ENCODE results near the gene C1QTNF3.

Gene C1QTNF3

DNA sequence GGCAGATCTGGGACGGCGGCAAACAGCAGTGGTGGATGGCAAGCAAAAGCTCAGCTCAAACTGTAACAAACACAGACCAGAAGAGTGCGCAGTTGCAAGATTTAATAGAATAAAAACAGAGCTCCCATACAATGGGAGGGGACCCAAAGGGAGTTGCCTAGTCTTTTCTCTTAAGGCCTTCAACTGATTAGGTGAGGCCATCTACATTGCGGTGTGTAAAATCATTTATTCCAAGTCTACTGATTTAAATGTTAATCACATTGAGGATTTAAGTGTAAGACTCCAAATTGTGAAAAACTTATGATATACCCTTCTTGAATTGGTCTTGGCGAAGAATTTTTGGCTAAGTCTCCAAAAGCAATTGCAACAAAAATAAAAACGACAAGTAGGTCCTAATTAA, 21.6 kb upstream of the C1QTNF3 start:
- H3K36me3 ChIP-seq (ENCODE audit: control insufficient read depth in 2 of 2, insufficient read depth in 2 of 2, low read length in 2 of 2), result no peaks in the 10 kb centered on the region
- H3K27ac ChIP-seq (ENCODE audit: low read length), result no peak overlapping the region
- H3K9ac ChIP-seq (ENCODE audit: low read length in 2 of 2), result no peak overlapping the region
- no peaks in the 10 kb centered on the region for H3K27me3 ChIP-seq (ENCODE audit: control insufficient read depth in 1 of 2, insufficient read depth in 2 of 2, low read length in 2 of 2)
- H3K9me3 ChIP-seq (ENCODE audit: control insufficient read depth in 2 of 2, low read length in 2 of 2), result no peaks in the 10 kb centered on the region
- no peak overlapping the region for H3K4me3 ChIP-seq (ENCODE audit: low read length in 2 of 2)
- H3K4me1 ChIP-seq (ENCODE audit: control insufficient read depth, insufficient read depth, low read length), result no peaks in the 10 kb centered on the region

DNA sequence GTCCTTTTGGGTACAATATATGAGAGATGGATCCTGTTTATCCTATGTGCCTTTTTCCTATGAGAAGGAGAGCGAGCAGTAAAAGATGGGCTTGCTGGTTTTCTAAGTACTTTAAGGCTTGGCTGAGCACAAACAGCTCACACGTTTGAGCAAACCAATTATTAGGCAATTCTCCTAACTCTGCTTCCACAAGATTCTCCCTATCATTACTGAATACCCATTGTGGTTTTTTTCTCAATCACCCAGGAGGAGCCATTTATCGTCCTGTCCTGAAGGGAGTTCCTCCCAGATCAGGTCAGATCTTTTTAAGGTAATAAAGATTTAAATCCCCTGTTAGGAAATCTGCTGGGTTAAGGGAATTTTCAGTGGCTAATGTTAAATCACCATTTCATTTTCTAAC, 19.4 kb upstream of the C1QTNF3 start:
- H3K4me3 ChIP-seq (ENCODE audit: low read length in 2 of 2), result no peak overlapping the region
- peaks cover 0 to 2% of the 10 kb centered on the region in 2 donors for H3K36me3 ChIP-seq (ENCODE audit: control insufficient read depth in 2 of 2, insufficient read depth in 2 of 2, low read length in 2 of 2)
- no peak overlapping the region for H3K27ac ChIP-seq (ENCODE audit: low read length)

DNA sequence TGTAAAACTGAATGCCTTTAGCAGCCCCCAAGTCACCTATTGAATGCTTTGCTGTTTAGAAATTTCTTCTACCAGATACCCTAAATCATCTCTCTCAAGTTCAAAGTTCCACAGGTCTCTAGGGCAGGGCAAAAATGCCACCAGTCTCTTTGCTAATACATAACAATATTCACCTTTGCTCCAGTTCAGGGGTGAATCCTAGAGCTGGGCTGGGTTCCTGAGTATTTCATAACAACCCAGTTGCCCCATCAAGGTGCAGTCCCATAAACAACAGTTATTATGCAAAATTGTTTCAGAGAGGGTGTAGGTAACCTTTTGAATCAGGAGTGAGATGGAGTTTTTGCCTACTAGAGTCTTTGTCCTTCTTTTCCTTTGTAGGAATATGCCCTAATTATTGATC, 19.0 kb upstream of the C1QTNF3 start:
- no peaks in the 10 kb centered on the region for H3K27me3 ChIP-seq (ENCODE audit: control insufficient read depth in 1 of 2, insufficient read depth in 2 of 2, low read length in 2 of 2)
- H3K27ac ChIP-seq (ENCODE audit: low read length), result no peak overlapping the region

More for the DNA sequence above, 19.4 kb upstream of the C1QTNF3 start:
- Histone ChIP-seq H3K9me3 (ENCODE audit: control insufficient read depth in 2 of 2, low read length in 2 of 2) (no peaks in the 10 kb centered on the region), H3K27me3 (ENCODE audit: control insufficient read depth in 1 of 2, insufficient read depth in 2 of 2, low read length in 2 of 2) (no peaks in the 10 kb centered on the region), H3K4me1 (ENCODE audit: control insufficient read depth, insufficient read depth, low read length) (no peaks in the 10 kb centered on the region), H3K9ac (ENCODE audit: low read length in 2 of 2) (no peak overlapping the region)

DNA sequence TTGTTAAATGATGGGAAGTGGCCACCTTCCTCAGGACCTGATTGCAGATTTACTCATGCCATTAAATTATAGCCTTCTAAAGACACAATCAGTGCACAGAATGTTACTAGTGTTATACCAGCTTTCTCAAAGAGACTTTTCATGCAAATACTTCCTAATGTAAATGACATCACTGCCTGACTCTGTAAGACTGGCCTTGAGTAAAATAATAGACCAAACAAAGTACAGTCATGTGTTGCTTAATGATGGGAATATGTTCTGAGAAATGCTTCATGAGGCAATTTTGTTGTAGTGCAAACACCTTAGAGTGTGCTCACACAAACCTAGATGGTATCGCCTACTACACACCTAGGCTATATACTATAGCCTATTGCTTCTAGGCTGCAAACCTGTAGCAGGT, 17.0 kb upstream of the C1QTNF3 start:
- H3K27me3 ChIP-seq (ENCODE audit: control insufficient read depth in 1 of 2, insufficient read depth in 2 of 2, low read length in 2 of 2), result no peaks in the 10 kb centered on the region
- H3K27ac ChIP-seq (ENCODE audit: low read length), result no peak overlapping the region
- H3K36me3 ChIP-seq (ENCODE audit: control insufficient read depth in 2 of 2, insufficient read depth in 2 of 2, low read length in 2 of 2), result peaks cover 0 to 2% of the 10 kb centered on the region in 2 donors
- no peaks in the 10 kb centered on the region for H3K9me3 ChIP-seq (ENCODE audit: control insufficient read depth in 2 of 2, low read length in 2 of 2)
- no peaks in the 10 kb centered on the region for H3K4me1 ChIP-seq (ENCODE audit: control insufficient read depth, insufficient read depth, low read length)
- H3K4me3 ChIP-seq (ENCODE audit: low read length in 2 of 2), result no peak overlapping the region
- no peak overlapping the region for H3K9ac ChIP-seq (ENCODE audit: low read length in 2 of 2)

More for the DNA sequence above, 19.0 kb upstream of the C1QTNF3 start:
- no peaks in the 10 kb centered on the region for H3K4me1 ChIP-seq (ENCODE audit: control insufficient read depth, insufficient read depth, low read length)
- peaks cover 0 to 2% of the 10 kb centered on the region in 2 donors for H3K36me3 ChIP-seq (ENCODE audit: control insufficient read depth in 2 of 2, insufficient read depth in 2 of 2, low read length in 2 of 2)
- no peaks in the 10 kb centered on the region for H3K9me3 ChIP-seq (ENCODE audit: control insufficient read depth in 2 of 2, low read length in 2 of 2)
- H3K9ac ChIP-seq (ENCODE audit: low read length in 2 of 2), result no peak overlapping the region
- no peak overlapping the region for H3K4me3 ChIP-seq (ENCODE audit: low read length in 2 of 2)

DNA sequence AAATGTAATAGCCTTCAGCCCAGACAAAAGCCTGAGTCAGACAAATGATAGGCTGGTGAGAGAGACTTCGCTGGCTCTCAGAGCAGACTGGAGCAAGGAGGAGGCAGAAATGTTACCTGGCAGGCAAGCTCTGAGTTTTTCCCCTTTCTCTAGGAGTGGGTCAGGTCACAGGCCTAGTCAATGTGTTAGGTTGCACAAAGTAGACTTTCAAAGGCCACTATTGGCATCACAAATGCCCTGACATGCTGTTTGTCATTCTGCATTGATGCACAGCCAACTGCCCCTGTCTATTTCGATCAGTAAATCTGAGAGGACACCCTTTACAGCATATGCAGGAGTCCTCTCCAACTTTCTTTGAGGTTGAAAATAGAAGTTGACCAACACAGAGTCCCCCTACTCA, 15.5 kb upstream of the C1QTNF3 start:
- no peaks in the 10 kb centered on the region for H3K9me3 ChIP-seq (ENCODE audit: control insufficient read depth in 2 of 2, low read length in 2 of 2)
- H3K4me1 ChIP-seq (ENCODE audit: control insufficient read depth, insufficient read depth, low read length), result no peaks in the 10 kb centered on the region

DNA sequence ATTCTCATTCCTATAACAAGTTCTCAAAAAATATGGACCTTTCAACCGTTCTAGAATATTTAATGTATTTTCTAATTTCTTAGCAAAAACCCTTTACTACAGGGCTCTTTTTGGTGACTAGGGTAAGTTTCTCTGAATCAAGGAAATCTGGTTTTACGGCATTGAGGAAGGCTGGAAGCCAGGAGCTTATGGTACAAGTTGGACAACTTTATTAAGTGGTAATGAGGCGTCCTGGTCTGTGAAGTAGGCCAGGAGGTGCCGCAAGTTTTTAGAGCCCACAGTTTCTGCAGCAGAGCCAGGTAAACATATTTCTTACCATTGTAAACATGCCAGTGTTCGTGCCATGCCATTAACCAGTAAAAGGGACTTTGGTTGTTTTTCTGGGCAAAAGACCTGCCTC, 14.6 kb upstream of the C1QTNF3 start:
- Histone ChIP-seq H3K9ac (ENCODE audit: low read length in 2 of 2) (no peak overlapping the region), H3K4me1 (ENCODE audit: control insufficient read depth, insufficient read depth, low read length) (peaks cover 5% of the 10 kb centered on the region), H3K9me3 (ENCODE audit: control insufficient read depth in 2 of 2, low read length in 2 of 2) (no peaks in the 10 kb centered on the region), H3K4me3 (ENCODE audit: low read length in 2 of 2) (no peak overlapping the region), H3K27me3 (ENCODE audit: control insufficient read depth in 1 of 2, insufficient read depth in 2 of 2, low read length in 2 of 2) (no peaks in the 10 kb centered on the region), H3K27ac (ENCODE audit: low read length) (no peak overlapping the region), H3K36me3 (ENCODE audit: control insufficient read depth in 2 of 2, insufficient read depth in 2 of 2, low read length in 2 of 2) (peaks cover 0 to 2% of the 10 kb centered on the region in 2 donors)

More for the DNA sequence above, 15.5 kb upstream of the C1QTNF3 start:
- Histone ChIP-seq H3K36me3 (ENCODE audit: control insufficient read depth in 2 of 2, insufficient read depth in 2 of 2, low read length in 2 of 2) (peaks cover 0 to 2% of the 10 kb centered on the region in 2 donors), H3K27ac (ENCODE audit: low read length) (no peak overlapping the region), H3K4me3 (ENCODE audit: low read length in 2 of 2) (no peak overlapping the region), H3K9ac (ENCODE audit: low read length in 2 of 2) (no peak overlapping the region), H3K27me3 (ENCODE audit: control insufficient read depth in 1 of 2, insufficient read depth in 2 of 2, low read length in 2 of 2) (no peaks in the 10 kb centered on the region)

DNA sequence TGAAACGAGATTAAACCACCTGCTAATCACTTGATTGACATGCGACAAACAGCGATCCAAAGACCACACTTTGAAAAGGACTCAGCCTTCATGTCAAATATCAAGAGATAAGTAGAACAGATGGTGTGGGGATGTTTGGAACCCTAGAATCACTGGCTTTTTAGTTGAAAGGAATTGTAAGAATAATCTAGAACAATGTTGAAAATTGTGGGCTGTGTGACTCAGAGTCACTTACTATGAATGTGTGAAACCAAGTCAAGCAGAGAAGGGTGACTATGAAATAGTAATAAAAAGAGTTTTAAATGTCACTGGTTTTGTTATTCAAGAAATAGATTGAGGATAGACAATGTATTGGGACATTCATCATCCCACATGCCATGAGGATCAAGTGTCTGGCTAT, 14.1 kb upstream of the C1QTNF3 start:
- Histone ChIP-seq H3K4me3 (ENCODE audit: low read length in 2 of 2) (no peak overlapping the region), H3K27ac (ENCODE audit: low read length) (no peak overlapping the region), H3K27me3 (ENCODE audit: control insufficient read depth in 1 of 2, insufficient read depth in 2 of 2, low read length in 2 of 2) (no peaks in the 10 kb centered on the region), H3K4me1 (ENCODE audit: control insufficient read depth, insufficient read depth, low read length) (peaks cover 5% of the 10 kb centered on the region), H3K9ac (ENCODE audit: low read length in 2 of 2) (no peak overlapping the region), H3K36me3 (ENCODE audit: control insufficient read depth in 2 of 2, insufficient read depth in 2 of 2, low read length in 2 of 2) (peaks cover 0 to 2% of the 10 kb centered on the region in 2 donors), H3K9me3 (ENCODE audit: control insufficient read depth in 2 of 2, low read length in 2 of 2) (no peaks in the 10 kb centered on the region)

DNA sequence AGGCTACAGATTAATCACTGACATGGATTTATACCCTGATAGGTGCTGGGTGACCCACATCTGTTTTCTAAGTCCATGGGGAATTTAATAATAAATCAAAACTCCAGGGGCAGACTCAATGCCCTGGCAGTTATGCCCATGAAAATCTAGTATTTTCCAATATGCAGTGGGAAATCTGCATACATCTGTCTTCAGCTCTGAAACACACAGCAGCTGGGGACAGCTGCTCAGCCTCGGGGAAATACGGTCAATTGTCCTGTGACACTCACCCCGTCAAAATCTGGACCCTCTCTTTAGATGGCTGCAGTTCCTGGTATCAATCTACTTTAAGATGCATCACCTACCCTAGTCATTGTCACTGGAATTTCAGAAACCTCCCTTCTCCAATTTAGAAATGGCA, 12.7 kb upstream of the C1QTNF3 start:
- peaks cover 0 to 2% of the 10 kb centered on the region in 2 donors for H3K36me3 ChIP-seq (ENCODE audit: control insufficient read depth in 2 of 2, insufficient read depth in 2 of 2, low read length in 2 of 2)
- no peaks in the 10 kb centered on the region for H3K27me3 ChIP-seq (ENCODE audit: control insufficient read depth in 1 of 2, insufficient read depth in 2 of 2, low read length in 2 of 2)
- H3K4me3 ChIP-seq (ENCODE audit: low read length in 2 of 2), result no peak overlapping the region
- no peak overlapping the region for H3K9ac ChIP-seq (ENCODE audit: low read length in 2 of 2)
- peaks cover 5% of the 10 kb centered on the region for H3K4me1 ChIP-seq (ENCODE audit: control insufficient read depth, insufficient read depth, low read length)
- H3K27ac ChIP-seq (ENCODE audit: low read length), result no peak overlapping the region
- H3K9me3 ChIP-seq (ENCODE audit: control insufficient read depth in 2 of 2, low read length in 2 of 2), result no peaks in the 10 kb centered on the region

DNA sequence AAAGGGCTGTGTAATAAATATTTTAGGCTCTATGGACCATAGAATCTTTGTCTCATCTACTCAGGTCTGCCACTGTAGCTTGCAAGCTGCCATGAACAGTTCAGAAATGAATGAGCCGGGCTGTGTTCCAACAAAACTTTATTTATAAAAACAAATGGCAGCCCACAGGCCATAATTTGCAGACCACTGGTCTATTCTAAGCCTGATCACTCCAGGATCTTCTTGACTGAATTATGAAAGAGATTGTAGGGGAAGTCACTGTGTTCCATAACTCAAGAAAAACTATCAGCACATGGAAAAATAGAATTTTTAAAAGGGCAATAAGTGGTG, 11.4 kb upstream of the C1QTNF3 start:
- peaks cover 0 to 4% of the 10 kb centered on the region in 2 donors for H3K36me3 ChIP-seq (ENCODE audit: control insufficient read depth in 2 of 2, insufficient read depth in 2 of 2, low read length in 2 of 2)
- H3K27ac ChIP-seq (ENCODE audit: low read length), result no peak overlapping the region
- H3K9me3 ChIP-seq (ENCODE audit: control insufficient read depth in 2 of 2, low read length in 2 of 2), result no peaks in the 10 kb centered on the region
- no peak overlapping the region for H3K9ac ChIP-seq (ENCODE audit: low read length in 2 of 2)
- no peak overlapping the region for H3K4me3 ChIP-seq (ENCODE audit: low read length in 2 of 2)
- H3K4me1 ChIP-seq (ENCODE audit: control insufficient read depth, insufficient read depth, low read length), result peaks cover 5% of the 10 kb centered on the region
- H3K27me3 ChIP-seq (ENCODE audit: control insufficient read depth in 1 of 2, insufficient read depth in 2 of 2, low read length in 2 of 2), result no peaks in the 10 kb centered on the region

DNA sequence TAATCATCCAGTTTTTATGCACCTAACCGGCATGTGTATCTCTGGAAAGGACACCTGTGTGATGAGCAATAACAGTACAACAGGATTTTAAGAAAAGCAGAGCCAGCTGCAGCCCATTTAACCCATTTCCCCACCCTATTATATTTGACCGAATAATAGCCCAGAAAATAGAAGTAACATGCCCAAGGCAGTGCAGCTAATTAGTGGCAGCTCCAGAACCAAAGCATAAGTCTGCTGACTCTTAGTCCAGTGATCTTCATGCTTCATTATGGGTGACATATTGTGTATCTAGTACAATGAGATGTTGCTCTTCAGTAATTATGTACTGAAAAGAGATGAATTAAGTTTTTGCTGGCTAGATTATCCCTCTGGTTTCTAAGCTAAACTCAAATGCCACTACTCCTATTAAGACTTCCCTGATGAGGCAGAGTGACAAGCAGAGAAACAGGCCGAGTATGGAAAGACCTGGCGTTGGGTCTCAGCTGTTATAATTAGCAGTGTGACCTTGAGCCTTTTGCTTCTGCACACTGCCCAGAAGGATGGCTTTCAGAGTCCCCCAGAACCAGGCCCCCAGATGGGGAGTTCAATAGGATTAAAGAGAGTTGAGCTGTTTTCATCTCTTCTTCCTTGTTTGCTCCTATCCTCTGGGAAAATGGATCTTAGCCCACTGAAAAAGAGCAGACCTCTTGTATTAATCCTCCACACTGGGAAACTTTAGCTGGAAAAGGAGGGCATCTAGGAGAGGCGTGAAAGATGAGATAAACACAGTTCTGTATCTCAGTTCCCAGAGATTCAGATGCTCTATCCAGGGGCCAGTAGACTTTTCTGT, 10.8 kb upstream of the C1QTNF3 start:
- Histone ChIP-seq H3K4me3 (ENCODE audit: low read length in 2 of 2) (no peak overlapping the region), H3K36me3 (ENCODE audit: control insufficient read depth in 2 of 2, insufficient read depth in 2 of 2, low read length in 2 of 2) (peaks cover 0 to 2% of the 10 kb centered on the region in 2 donors), H3K4me1 (ENCODE audit: control insufficient read depth, insufficient read depth, low read length) (peaks cover 5% of the 10 kb centered on the region), H3K27ac (ENCODE audit: low read length) (no peak overlapping the region), H3K9me3 (ENCODE audit: control insufficient read depth in 2 of 2, low read length in 2 of 2) (no peaks in the 10 kb centered on the region), H3K27me3 (ENCODE audit: control insufficient read depth in 1 of 2, insufficient read depth in 2 of 2, low read length in 2 of 2) (no peaks in the 10 kb centered on the region), H3K9ac (ENCODE audit: low read length in 2 of 2) (no peak overlapping the region)

DNA sequence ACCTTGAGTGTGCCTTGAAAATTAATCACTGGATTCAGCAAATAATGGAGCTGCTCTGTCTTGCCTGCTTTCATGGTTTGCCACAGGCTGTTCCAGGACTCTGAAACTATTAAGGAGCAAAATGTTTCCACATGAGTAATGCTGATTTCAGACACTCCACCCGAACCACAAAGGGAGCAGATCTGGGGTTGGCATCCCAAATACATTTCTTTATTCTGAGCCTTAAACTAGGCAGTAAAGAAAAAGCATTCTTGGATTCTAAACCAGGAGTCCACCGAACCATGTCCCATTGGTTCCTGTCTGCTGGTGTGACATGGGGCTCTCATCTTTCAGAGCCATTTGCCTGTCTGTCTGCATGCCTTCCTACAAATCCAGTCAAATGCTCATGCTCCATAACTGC, 10.1 kb upstream of the C1QTNF3 start:
- H3K9me3 ChIP-seq (ENCODE audit: control insufficient read depth in 2 of 2, low read length in 2 of 2), result no peaks in the 10 kb centered on the region
- no peak overlapping the region for H3K9ac ChIP-seq (ENCODE audit: low read length in 2 of 2)
- no peak overlapping the region for H3K27ac ChIP-seq (ENCODE audit: low read length)
- peaks cover 5% of the 10 kb centered on the region for H3K4me1 ChIP-seq (ENCODE audit: control insufficient read depth, insufficient read depth, low read length)
- no peak overlapping the region for H3K4me3 ChIP-seq (ENCODE audit: low read length in 2 of 2)
- H3K36me3 ChIP-seq (ENCODE audit: control insufficient read depth in 2 of 2, insufficient read depth in 2 of 2, low read length in 2 of 2), result peaks cover 0 to 2% of the 10 kb centered on the region in 2 donors
- no peaks in the 10 kb centered on the region for H3K27me3 ChIP-seq (ENCODE audit: control insufficient read depth in 1 of 2, insufficient read depth in 2 of 2, low read length in 2 of 2)
